ENCODE data around the gene EGFLAM.

GRCh38 chr5:38400365-38400764 is 142.0 kb downstream of the EGFLAM start:
- TF ChIP-seq POLR2A (IDR thresholded peaks at IDR 0.05; ENCODE audit: low read depth, low read length) (no peak), CTCF (IDR thresholded peaks at IDR 0.05; ENCODE audit: extremely low read depth in 1 of 2, insufficient read depth in 1 of 2, low read depth in 1 of 2, low read length in 2 of 2) (no peak), POLR2AphosphoS5 (IDR thresholded peaks at IDR 0.05; ENCODE audit: insufficient read depth, low read depth, low read length) (peak; percentile 35), JUN (IDR thresholded peaks at IDR 0.05; ENCODE audit: borderline replicate concordance, insufficient read depth, insufficient read length, low read depth) (no peak), MAX (IDR thresholded peaks at IDR 0.05; ENCODE audit: insufficient read depth, insufficient read length) (no peak), EZH2 (IDR thresholded peaks at IDR 0.05; ENCODE audit: borderline replicate concordance, low read depth, low read length, severe bottlenecking) (no peak), GATA2 (IDR thresholded peaks at IDR 0.05; ENCODE audit: insufficient read depth, insufficient read length, low read depth, low read length) (peak; percentile 65), MYC (IDR thresholded peaks at IDR 0.05; ENCODE audit: low read depth, low read length) (no peak)
